Body of pancreas (tissue), 4 donors: ENCODE measurements around the gene TAAR9. TPM values are rescaled to one million over a fixed set of nuclear protein-coding genes. Genes with fewer than 3 reads are reported as not detected.

Source experiments
- ATAC-seq: fragments of 150-250 bp; one replicate; pipeline ENCODE4 v1.9.1; 2016
- DNase-seq, 4 donors: peaks; one replicate each; pipeline ENCODE4 v3.0.0-alpha.2; 2019
- H3K27ac ChIP-seq, 4 donors: fragments of 200-600 bp; sonication (generic); 1 replicate in 3 of 4; 2 replicates in 1 of 4; pipeline versions ENCODE4 v1.5.1 to v1.6.1; 2016 to 2019; ENCODE audit warnings: mild to moderate bottlenecking in 1 of 4, mixed read lengths in 1 of 4, moderate library complexity in 1 of 4
- H3K27me3 ChIP-seq, 2 donors: fragments of 200-600 bp; sonication (generic); one replicate each; pipeline ENCODE4 v1.6.0; 2016; ENCODE audit warnings: mild to moderate bottlenecking in 1 of 2
- H3K36me3 ChIP-seq, 2 donors: fragments of 200-600 bp; sonication (generic); replicated peaks in 1 of 2; 2 replicates each; pipeline ENCODE4 v1.5.1; 2016; ENCODE audit warnings: low read depth in 2 of 2; ENCODE audit not compliant: insufficient read depth in 1 of 2
- H3K4me1 ChIP-seq: fragments of 200-600 bp; sonication (generic); one replicate; pipeline ENCODE4 v1.6.0; 2016
- H3K4me3 ChIP-seq, 2 donors: fragments of 200-600 bp; sonication (generic); 1 replicate in 1 of 2; 2 replicates in 1 of 2; pipeline ENCODE4 v1.5.1; 2016 to 2019
- H3K9me3 ChIP-seq, 3 donors: fragments of 200-600 bp; sonication (generic); 1 replicate in 2 of 3; 2 replicates in 1 of 3; pipeline ENCODE4 v1.5.1; 2016
- CTCF ChIP-seq, 7 experiments: fragments of 450-650 bp in 4 of 7; fragments of 200-600 bp in 3 of 7; sonication (generic) in 3 of 7; IDR thresholded peaks; one replicate each; pipeline ENCODE4 v1.5.1; 2016 to 2019; ENCODE audit warnings: antibody characterized with exemption in 7 of 7
- POLR2A ChIP-seq, 3 donors: fragments of 450-650 bp; IDR thresholded peaks; one replicate each; pipeline ENCODE4 v1.6.1; 2016; ENCODE audit warnings: antibody characterized with exemption in 3 of 3, mild to moderate bottlenecking in 2 of 3
- WGBS, 2 donors: methylation state at CpG; one replicate each; pipeline ENCODE4 v1.1.5; 2017; 5-methylcytosine and 5-hydroxymethylcytosine counted together
- intact Hi-C: fragments of 100-400 bp; cut with DNase I; formaldehyde crosslinking; loops from one replicate; pipeline ENCODE4 v1.15.1; 2023
- total RNA-seq, 2 donors: library from RNA; depleted of rRNA; stranded (reverse); fragments of >200 nt; gene quantifications; one replicate each; pipeline ENCODE4 v1.1.0, GENCODE V29; 2016

The TAAR9 gene
- total RNA-seq, 2 donors from 2014 or later = not detected

GRCh38 chr6:132506869-132507808 lies 30.9 kb upstream of the TAAR9 start:
- no peak overlapping the region for H3K4me3 ChIP-seq
- 93 to 97% methylated on average over 5 of the region's 5 CpGs for WGBS, 2 donors
- H3K27ac ChIP-seq = no peak overlapping the region
- no peak for TF ChIP-seq POLR2A (IDR thresholded peaks at IDR 0.05)
- no peak for TF ChIP-seq CTCF (IDR thresholded peaks at IDR 0.05)
- no peaks in the 10 kb centered on the region for H3K36me3 ChIP-seq
- no peak for ATAC-seq
- H3K27me3 ChIP-seq = no peaks in the 10 kb centered on the region
- peaks cover 39% of the 10 kb centered on the region for H3K4me1 ChIP-seq
- intact Hi-C loops = no loop called here
- H3K9me3 ChIP-seq = no peaks in the 10 kb centered on the region
- DNase-seq = no peak

DNA sequence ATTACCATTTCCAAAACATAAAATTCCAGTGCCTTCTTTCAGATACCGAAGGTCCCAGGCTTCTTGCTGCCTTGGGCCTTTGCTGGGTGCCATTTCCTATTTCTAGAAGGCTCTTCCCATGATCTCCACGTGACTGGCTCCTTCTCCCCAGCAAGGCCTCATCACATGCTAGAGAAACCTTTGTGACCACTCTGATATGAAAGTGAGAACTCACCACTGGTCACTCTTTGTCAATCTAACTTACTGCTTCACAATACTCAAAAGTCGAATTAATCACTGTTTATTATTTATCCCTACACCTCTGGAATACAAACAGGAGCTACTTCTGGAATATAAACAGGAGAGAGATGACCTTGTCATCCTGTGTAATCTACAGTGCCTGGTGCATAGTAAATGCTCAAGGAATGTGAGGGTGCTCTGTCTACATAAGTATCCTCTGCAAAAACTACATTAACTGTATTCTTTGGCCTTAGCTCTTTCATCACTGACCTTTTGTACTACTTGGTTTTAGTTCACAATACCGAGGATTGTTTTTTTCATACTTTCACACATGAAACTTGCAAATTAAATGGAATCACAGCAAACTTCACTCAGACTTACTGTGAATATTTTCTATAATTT lies 26.8 kb upstream of the TAAR9 start:
- no peak for ATAC-seq
- intact Hi-C loops = no loop called here
- no peaks in the 10 kb centered on the region for H3K36me3 ChIP-seq
- WGBS, 2 donors = 22 to 23% methylated on average over 4 of the region's 4 CpGs
- H3K9me3 ChIP-seq = no peaks in the 10 kb centered on the region
- peaks cover 18% of the 10 kb centered on the region for H3K4me1 ChIP-seq
- H3K27ac ChIP-seq = peak overlapping the region in 3 of 4 donors; percentile 31 to 92 (median 88)
- H3K27me3 ChIP-seq = no peaks in the 10 kb centered on the region
- no peak overlapping the region for H3K4me3 ChIP-seq
- TF ChIP-seq CTCF (IDR thresholded peaks at IDR 0.05) = no peak
- no peak for TF ChIP-seq POLR2A (IDR thresholded peaks at IDR 0.05)
- DNase-seq = peak in 1 of 4 donors; percentile 27

GRCh38 chr6:132511831-132512220 lies 26.3 kb upstream of the TAAR9 start:
- DNase-seq (no peak), ATAC-seq (no peak)
- TF ChIP-seq POLR2A (IDR thresholded peaks at IDR 0.05) (no peak), CTCF (IDR thresholded peaks at IDR 0.05) (no peak)
- peaks cover 18% of the 10 kb centered on the region for H3K4me1 ChIP-seq
- H3K9me3 ChIP-seq = no peaks in the 10 kb centered on the region
- H3K27me3 ChIP-seq = no peaks in the 10 kb centered on the region
- WGBS, 2 donors = 7 to 8% methylated on average over 2 of the region's 2 CpGs
- H3K4me3 ChIP-seq = peak overlapping the region; percentile 78 to 97
- peak overlapping the region in 3 of 4 donors; percentile 31 to 92 (median 88) for H3K27ac ChIP-seq
- no peaks in the 10 kb centered on the region for H3K36me3 ChIP-seq
- intact Hi-C loops = no loop called here

GRCh38 chr6:132512342-132512637 lies 25.8 kb upstream of the TAAR9 start:
- peak overlapping the region; percentile 58 to 92 (median 88) for H3K27ac ChIP-seq
- intact Hi-C loops = no loop called here
- H3K9me3 ChIP-seq = no peaks in the 10 kb centered on the region
- H3K4me1 ChIP-seq = peaks cover 18% of the 10 kb centered on the region
- H3K36me3 ChIP-seq = no peaks in the 10 kb centered on the region
- no peak for ATAC-seq
- no peaks in the 10 kb centered on the region for H3K27me3 ChIP-seq
- peak overlapping the region; percentile 78 to 97 for H3K4me3 ChIP-seq
- WGBS, 2 donors = 0 to 1% methylated on average over 7 of the region's 7 CpGs
- DNase-seq = no peak
- TF ChIP-seq CTCF (IDR thresholded peaks at IDR 0.05) = peak in 1 of 7 experiments; percentile 9
- no peak for TF ChIP-seq POLR2A (IDR thresholded peaks at IDR 0.05)
